Measurements from ENCODE around the gene F13B.
"Not testable (repeated sequence)": the region's sequence is repeated elsewhere in the genome, so short reads cannot be mapped to it uniquely, and the experiment has no call there.

F13B gene

GRCh38 chr1:197013234-197013633 is 53.8 kb downstream of the F13B start:
- Mint-ChIP-seq H3K4me1 (no peaks in the 10 kb centered on the region), H3K4me3 (no peak overlapping the region), H3K9me3 (peaks cover 7% of the 10 kb centered on the region), H3K27me3 (no peaks in the 10 kb centered on the region), H3K27ac (no peak overlapping the region), H3K36me3 (no peaks in the 10 kb centered on the region)

- Mint-ChIP-seq H3K4me3 (no peak overlapping the region), H3K36me3 (no peaks in the 10 kb centered on the region), H3K9me3 (peaks cover 7% of the 10 kb centered on the region), H3K27ac (no peak overlapping the region), H3K4me1 (no peaks in the 10 kb centered on the region), H3K27me3 (no peaks in the 10 kb centered on the region)
Observed at GRCh38 chr1:197011614-197012013, 55.4 kb downstream of the F13B start.

- Mint-ChIP-seq H3K4me1 (no peaks in the 10 kb centered on the region), H3K4me3 (no peak overlapping the region), H3K27me3 (no peaks in the 10 kb centered on the region), H3K36me3 (no peaks in the 10 kb centered on the region), H3K9me3 (peaks cover 7% of the 10 kb centered on the region), H3K27ac (no peak overlapping the region)
Observed at GRCh38 chr1:197008861-197009260, 58.2 kb downstream of the F13B start.

GRCh38 chr1:197003132-197003531 is 63.9 kb downstream of the F13B start:
- H3K27me3 Mint-ChIP-seq: no peaks in the 10 kb centered on the region
- no peaks in the 10 kb centered on the region for H3K4me1 Mint-ChIP-seq
- no peak overlapping the region for H3K27ac Mint-ChIP-seq
- no peak overlapping the region for H3K4me3 Mint-ChIP-seq
- no peaks in the 10 kb centered on the region for H3K9me3 Mint-ChIP-seq
- H3K36me3 Mint-ChIP-seq: no peaks in the 10 kb centered on the region

- Mint-ChIP-seq H3K27ac (no peak overlapping the region), H3K27me3 (no peaks in the 10 kb centered on the region), H3K4me1 (no peaks in the 10 kb centered on the region), H3K9me3 (no peaks in the 10 kb centered on the region), H3K4me3 (no peak overlapping the region), H3K36me3 (no peaks in the 10 kb centered on the region)
Observed at GRCh38 chr1:197001828-197002227, 65.2 kb downstream of the F13B start.

- no peaks in the 10 kb centered on the region for H3K36me3 Mint-ChIP-seq
Observed at GRCh38 chr1:196997423-196997822, 69.6 kb downstream of the F13B start.

GRCh38 chr1:196993916-196994315 is 73.1 kb downstream of the F13B start:
- no peaks in the 10 kb centered on the region for H3K9me3 Mint-ChIP-seq

More at GRCh38 chr1:196997423-196997822, 69.6 kb downstream of the F13B start:
- Mint-ChIP-seq H3K27ac (no peak overlapping the region), H3K27me3 (peaks cover 1% of the 10 kb centered on the region), H3K9me3 (no peaks in the 10 kb centered on the region), H3K4me1 (no peaks in the 10 kb centered on the region), H3K4me3 (no peak overlapping the region)

GRCh38 chr1:196991919-196992651 is 75.0 kb downstream of the F13B start:
- not testable (repeated sequence) for H3K36me3 Mint-ChIP-seq, H3K4me3 Mint-ChIP-seq, H3K4me1 Mint-ChIP-seq, H3K9me3 Mint-ChIP-seq, H3K27ac Mint-ChIP-seq, H3K27me3 Mint-ChIP-seq

More at GRCh38 chr1:196993916-196994315, 73.1 kb downstream of the F13B start:
- no peaks in the 10 kb centered on the region for H3K4me1 Mint-ChIP-seq
- no peaks in the 10 kb centered on the region for H3K36me3 Mint-ChIP-seq
- no peak overlapping the region for H3K27ac Mint-ChIP-seq
- H3K4me3 Mint-ChIP-seq: no peak overlapping the region
- peaks cover 6% of the 10 kb centered on the region for H3K27me3 Mint-ChIP-seq

Data from activated naive CD4-positive, alpha-beta T cell treated with anti-CD3 and anti-CD28 coated beads, Interleukin-2, amount 50 U/mL, for 24 hours (primary cell).